Suprapubic skin (tissue), 4 donors: ENCODE results near the gene PLXDC2. TPM values are rescaled to one million over a fixed set of nuclear protein-coding genes. Genes with fewer than 3 reads are reported as not detected.

ENCODE experiments used
- DNase-seq, 2 donors: peaks; one replicate each; pipeline ENCODE4 v3.0.0-alpha.2; 2019; ENCODE audit warnings: low spot score in 2 of 2
- H3K27ac ChIP-seq: fragments of 200-600 bp; sonication (generic); one replicate; pipeline ENCODE4 v1.5.1; 2019
- H3K27me3 ChIP-seq: fragments of 200-600 bp; sonication (generic); one replicate; pipeline ENCODE4 v1.5.1; 2019
- H3K36me3 ChIP-seq: fragments of 200-600 bp; sonication (generic); one replicate; pipeline ENCODE4 v1.5.1; 2019
- H3K4me1 ChIP-seq: fragments of 200-600 bp; sonication (generic); one replicate; pipeline ENCODE4 v1.5.1; 2019
- H3K4me3 ChIP-seq: fragments of 200-600 bp; sonication (generic); one replicate; pipeline ENCODE4 v1.5.1; 2019; ENCODE audit warnings: mild to moderate bottlenecking
- H3K9me3 ChIP-seq: fragments of 200-600 bp; sonication (generic); one replicate; pipeline ENCODE4 v1.5.1; 2019
- CTCF ChIP-seq, 2 donors: fragments of 200-600 bp in 1 of 2; fragments of 450-650 bp in 1 of 2; sonication (generic) in 1 of 2; IDR thresholded peaks; one replicate each; pipeline ENCODE4 v1.5.1; 2016 to 2019; ENCODE audit warnings: antibody characterized with exemption in 2 of 2, mild to moderate bottlenecking in 1 of 2, moderate library complexity in 1 of 2
- EP300 ChIP-seq: sonication (generic); formaldehyde crosslinking; IDR thresholded peaks from one replicate; pipeline ENCODE4 v1.6.1; 2017; ENCODE audit warnings: antibody characterized with exemption
- POLR2A ChIP-seq, 2 donors: fragments of 450-650 bp; IDR thresholded peaks; one replicate each; pipeline ENCODE4 v1.6.1; 2017; ENCODE audit warnings: antibody characterized with exemption in 2 of 2, mild to moderate bottlenecking in 2 of 2, moderate library complexity in 2 of 2
- POLR2AphosphoS5 ChIP-seq, 3 donors: sonication (generic); formaldehyde crosslinking; IDR thresholded peaks; one replicate each; pipeline ENCODE4 v1.6.1; 2017; ENCODE audit warnings: antibody characterized with exemption in 3 of 3
- WGBS: methylation state at CpG from one replicate; pipeline ENCODE4 v1.1.5; 2018; 5-methylcytosine and 5-hydroxymethylcytosine counted together
- total RNA-seq, 4 donors: library from RNA; depleted of rRNA; stranded (reverse); fragments of >200 nt; gene quantifications; one replicate each; pipeline ENCODE4 v1.1.0, GENCODE V29; 2016

Gene PLXDC2
- total RNA-seq, 4 donors from 2014 or later: 93.0 to 97.0 (median 95.0) TPM

GRCh38 chr10:20274571-20274970 is 458.3 kb downstream of the PLXDC2 start:
- no peak overlapping the region for H3K27ac ChIP-seq
- 57% methylated on average over 3 of the region's 3 CpGs for WGBS

GRCh38 chr10:20276127-20276979 is 460.1 kb downstream of the PLXDC2 start:
- DNase-seq: no peak
- 60% methylated on average over 6 of the region's 6 CpGs for WGBS
- TF ChIP-seq CTCF (IDR thresholded peaks at IDR 0.05) (no peak), EP300 (no peak), POLR2A (IDR thresholded peaks at IDR 0.05) (no peak), POLR2AphosphoS5 (IDR thresholded peaks at IDR 0.05) (no peak)
- Histone ChIP-seq H3K4me3 (no peak overlapping the region), H3K36me3 (peaks cover 19% of the 10 kb centered on the region), H3K4me1 (no peaks in the 10 kb centered on the region), H3K27ac (no peak overlapping the region), H3K9me3 (no peaks in the 10 kb centered on the region), H3K27me3 (no peaks in the 10 kb centered on the region)

More at GRCh38 chr10:20274571-20274970, 458.3 kb downstream of the PLXDC2 start:
- no peaks in the 10 kb centered on the region for H3K9me3 ChIP-seq
- no peaks in the 10 kb centered on the region for H3K27me3 ChIP-seq
- peaks cover 2% of the 10 kb centered on the region for H3K36me3 ChIP-seq
- H3K4me1 ChIP-seq: no peaks in the 10 kb centered on the region
- no peak overlapping the region for H3K4me3 ChIP-seq
- DNase-seq: no peak
- TF ChIP-seq EP300 (no peak), POLR2AphosphoS5 (IDR thresholded peaks at IDR 0.05) (no peak), POLR2A (IDR thresholded peaks at IDR 0.05) (no peak), CTCF (IDR thresholded peaks at IDR 0.05) (no peak)

- H3K9me3 ChIP-seq: no peaks in the 10 kb centered on the region
- H3K4me3 ChIP-seq: no peak overlapping the region
- no peak overlapping the region for H3K27ac ChIP-seq
- H3K27me3 ChIP-seq: no peaks in the 10 kb centered on the region
- 65% methylated on average over 3 of the region's 3 CpGs for WGBS
- no peak for TF ChIP-seq POLR2AphosphoS5 (IDR thresholded peaks at IDR 0.05)
- TF ChIP-seq POLR2A (IDR thresholded peaks at IDR 0.05): no peak
- TF ChIP-seq EP300: no peak
- no peak for TF ChIP-seq CTCF (IDR thresholded peaks at IDR 0.05)
- peaks cover 20% of the 10 kb centered on the region for H3K36me3 ChIP-seq
- H3K4me1 ChIP-seq: no peaks in the 10 kb centered on the region
- no peak for DNase-seq
Observed at GRCh38 chr10:20277820-20278219, 461.6 kb downstream of the PLXDC2 start.

GRCh38 chr10:20281579-20281978 is 465.3 kb downstream of the PLXDC2 start:
- no peaks in the 10 kb centered on the region for H3K27me3 ChIP-seq
- H3K4me3 ChIP-seq: no peak overlapping the region
- H3K27ac ChIP-seq: no peak overlapping the region
- 57% methylated on average over 1 of the region's 1 CpG for WGBS
- no peaks in the 10 kb centered on the region for H3K4me1 ChIP-seq
- peaks cover 20% of the 10 kb centered on the region for H3K36me3 ChIP-seq
- H3K9me3 ChIP-seq: no peaks in the 10 kb centered on the region
- TF ChIP-seq EP300 (no peak), POLR2AphosphoS5 (IDR thresholded peaks at IDR 0.05) (no peak), CTCF (IDR thresholded peaks at IDR 0.05) (no peak), POLR2A (IDR thresholded peaks at IDR 0.05) (no peak)
- DNase-seq: no peak

- H3K4me1 ChIP-seq: no peaks in the 10 kb centered on the region
- no peaks in the 10 kb centered on the region for H3K27me3 ChIP-seq
- H3K4me3 ChIP-seq: no peak overlapping the region
- H3K36me3 ChIP-seq: no peaks in the 10 kb centered on the region
- no peaks in the 10 kb centered on the region for H3K9me3 ChIP-seq
- WGBS: 71% methylated on average over 5 of the region's 5 CpGs
- DNase-seq: no peak
- TF ChIP-seq POLR2AphosphoS5 (IDR thresholded peaks at IDR 0.05) (no peak), POLR2A (IDR thresholded peaks at IDR 0.05) (no peak), CTCF (IDR thresholded peaks at IDR 0.05) (no peak), EP300 (no peak)
- H3K27ac ChIP-seq: no peak overlapping the region
Observed at GRCh38 chr10:20287586-20287985, 471.4 kb downstream of the PLXDC2 start.
